ENCODE results near the gene ARSG. TPM values are rescaled to one million over a fixed set of nuclear protein-coding genes. Genes with fewer than 3 reads are reported as not detected.

The ARSG gene
- total and polyA plus RNA-seq, 9 of the 15 experiments (the other 6 are each of a cell fraction or from before 2014, with no cell fraction given) = 1.0 to 5.6 (median 1.8) TPM

DNA sequence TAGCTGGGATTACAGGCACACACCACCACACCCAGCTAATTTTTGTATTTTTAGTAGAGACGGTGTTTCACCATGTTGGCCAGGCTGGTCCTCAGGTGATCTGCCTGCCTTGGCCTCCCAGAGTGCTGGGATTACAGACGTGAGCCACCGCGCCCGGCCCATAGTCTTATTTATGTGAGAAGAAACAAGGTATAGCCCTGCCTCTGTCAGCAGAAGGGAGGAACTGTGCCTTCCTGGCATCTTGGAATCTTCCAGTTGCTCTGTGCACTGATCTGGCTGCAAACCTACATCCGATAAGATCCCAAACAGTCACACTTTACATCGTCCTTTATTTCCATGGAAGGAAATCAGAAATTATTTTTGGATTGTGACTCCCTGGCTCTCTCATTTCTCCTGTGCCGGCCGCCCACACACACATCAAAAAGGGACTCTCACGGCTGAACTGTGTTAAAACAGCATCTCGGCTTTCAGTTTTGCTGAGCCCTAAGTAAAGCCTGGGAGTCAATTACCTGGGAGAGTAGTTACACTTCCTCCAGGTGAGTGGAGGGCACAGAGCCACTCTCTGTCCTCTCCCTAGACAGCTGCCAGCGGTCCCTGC, 142.7 kb downstream of the ARSG start:
- in situ Hi-C loops (cut with MboI) = no loop called here
- Histone ChIP-seq H4K20me1 (replicated peaks; ENCODE audit: control insufficient read depth, insufficient read depth, low read length) (no peaks in the 10 kb centered on the region; the same call in 1 of the 2 replicates), H3K79me2 (ENCODE audit: control insufficient read depth, insufficient read depth, low read length) (no peaks in the 10 kb centered on the region), H3K4me3 (no peak overlapping the region), H3K4me1 (replicated peaks in 1 of 2; ENCODE audit: control insufficient read depth in 2 of 2, insufficient read depth in 2 of 2, low read length in 2 of 2) (peaks cover 17 to 24% of the 10 kb centered on the region in 2 experiments), H3K9me1 (ENCODE audit: control insufficient read depth, insufficient read depth, low read length) (no peaks in the 10 kb centered on the region), H3K4me2 (ENCODE audit: insufficient read depth, low read length) (no peak overlapping the region), H3K36me3 (ENCODE audit: control insufficient read depth, insufficient read depth, low read length) (peaks cover under 1% of the 10 kb centered on the region; the same call in 1 of the 3 replicates), H3K27ac (ENCODE audit: extremely low read depth, low read depth, low read length) (no peak overlapping the region), H3K27me3 (ENCODE audit: control insufficient read depth in 2 of 2, insufficient read depth in 2 of 2, low read length in 2 of 2) (no peaks in the 10 kb centered on the region), H3K9ac (ENCODE audit: insufficient read depth in 1 of 2, low read depth in 2 of 2, low read length in 2 of 2) (no peak overlapping the region), H3K9me3 (replicated peaks; ENCODE audit: control insufficient read depth, insufficient read depth, low read depth, low read length) (no peaks in the 10 kb centered on the region), H2AFZ (ENCODE audit: low read depth, low read length) (no peak overlapping the region)
- WGBS (ENCODE audit: insufficient coverage, low coverage, missing lambda C conversion rate) = 81% methylated on average over 12 of the region's 12 CpGs
- BruUV-seq (replicated peaks) = no TSS peak
- ChIA-PET CTCF (ENCODE audit: low intra/inter-chr PET ratio) (interaction anchor here (0.9 kb wide), 1 partner anchor 168 kb away, joined by 3 read pairs; no protein-coding TSS in a partner anchor), POLR2A (interaction anchor here (1.0 kb wide), 1 partner anchor 22 kb away, joined by 3 read pairs; no protein-coding TSS in a partner anchor)
- ATAC-seq = no peak
- TF ChIP-seq SREBF1 (IDR thresholded peaks at IDR 0.05; ENCODE audit: borderline replicate concordance, low read depth, low read length) = no peak
- no peak for TF ChIP-seq CHD1 (IDR thresholded peaks at IDR 0.05; ENCODE audit: low read length)
- no peak for TF ChIP-seq ZNF707 (CRISPR knock-in tag; conservative IDR thresholded peaks at IDR 0.05)
- TF ChIP-seq JUNB (CRISPR knock-in tag; conservative IDR thresholded peaks at IDR 0.05) = no peak
- no peak for TF ChIP-seq CBX2 (IDR thresholded peaks at IDR 0.05; ENCODE audit: insufficient read depth, low read length, poor library complexity, severe bottlenecking)
- TF ChIP-seq ZNF778 (CRISPR knock-in tag; IDR thresholded peaks at IDR 0.05) = no peak
- no peak for TF ChIP-seq MTA3 (IDR thresholded peaks at IDR 0.05; ENCODE audit: borderline replicate concordance)
- TF ChIP-seq ZNF586 (CRISPR knock-in tag; conservative IDR thresholded peaks at IDR 0.05) = no peak
- intact Hi-C loops (cut with micrococcal nuclease) = loop anchor here (10.0 kb wide), 1 partner anchor 169 kb away; no protein-coding TSS in a partner anchor
- no peak for FAIRE-seq
- no peak for DNase-seq (ENCODE audit: extremely low read depth in 1 of 4, low spot score in 3 of 4)
